GM21390 (cell line): ENCODE measurements around the gene ARFIP1.

Source experiments
- ATAC-seq: cut with Tn5 transposase; IDR thresholded peaks from one replicate; pipeline ENCODE4 v1.9.1; 2021; ENCODE audit not compliant: unreplicated experiment

Gene ARFIP1

GRCh38 chr4:152937336-152938236, 157.8 kb downstream of the ARFIP1 start:
- no peak for ATAC-seq

GRCh38 chr4:152938237-152938947, 158.6 kb downstream of the ARFIP1 start:
- ATAC-seq = no peak

- no peak for ATAC-seq
These were observed 159.9 kb downstream of the ARFIP1 start for GRCh38 chr4:152939621-152940020.

GRCh38 chr4:152940461-152940860, 160.7 kb downstream of the ARFIP1 start:
- ATAC-seq = no peak

- ATAC-seq = no peak
These were observed 161.7 kb downstream of the ARFIP1 start for GRCh38 chr4:152941411-152941810.

GRCh38 chr4:152942346-152942745, 162.6 kb downstream of the ARFIP1 start:
- ATAC-seq = no peak

- ATAC-seq = no peak
These were observed 163.9 kb downstream of the ARFIP1 start for GRCh38 chr4:152943672-152944071.

GRCh38 chr4:152944666-152945320, 165.0 kb downstream of the ARFIP1 start:
- no peak for ATAC-seq

GRCh38 chr4:152945639-152946038, 165.9 kb downstream of the ARFIP1 start:
- ATAC-seq = no peak

GRCh38 chr4:152946446-152946845, 166.7 kb downstream of the ARFIP1 start:
- no peak for ATAC-seq

- ATAC-seq = no peak
These were observed 167.6 kb downstream of the ARFIP1 start for GRCh38 chr4:152947311-152947710.

- ATAC-seq = no peak
These were observed 170.2 kb downstream of the ARFIP1 start for GRCh38 chr4:152949930-152950329.

GRCh38 chr4:152950402-152951274, 170.9 kb downstream of the ARFIP1 start:
- ATAC-seq = no peak

- ATAC-seq = no peak
These were observed 171.6 kb downstream of the ARFIP1 start for GRCh38 chr4:152951348-152951747.

- no peak for ATAC-seq
These were observed 173.8 kb downstream of the ARFIP1 start for GRCh38 chr4:152953514-152953913.

GRCh38 chr4:152954741-152955140, 175.0 kb downstream of the ARFIP1 start:
- ATAC-seq = no peak

- no peak for ATAC-seq
These were observed 176.4 kb downstream of the ARFIP1 start for GRCh38 chr4:152956147-152956546.

GRCh38 chr4:152956650-152957436, 177.1 kb downstream of the ARFIP1 start:
- ATAC-seq = no peak

- no peak for ATAC-seq
These were observed 177.8 kb downstream of the ARFIP1 start for GRCh38 chr4:152957437-152958171.
